Loucy (cell line): ENCODE results near the gene LGALS14.

Experiments
- H2AFZ ChIP-seq: fragments of 200-600 bp; sonication (generic); 2 replicates; pipeline ENCODE4 v1.6.0; 2016; ENCODE audit warnings: antibody characterized with exemption, mild to moderate bottlenecking, low read length, moderate library complexity
- H3F3A ChIP-seq: fragments of 200-600 bp; 2 replicates; pipeline ENCODE4 v1.6.0; 2016; ENCODE audit warnings: antibody characterized with exemption, low read depth, mild to moderate bottlenecking
- H3K27me3 ChIP-seq: fragments of 200-600 bp; sonication (generic); 2 replicates; pipeline ENCODE4 v1.6.1; 2014; ENCODE audit warnings: low read length, mild to moderate bottlenecking; ENCODE audit not compliant: insufficient read depth, poor library complexity, severe bottlenecking
- H3K36me3 ChIP-seq: fragments of 200-600 bp; sonication (generic); 2 replicates; pipeline ENCODE4 v1.6.1; 2016; ENCODE audit warnings: low read length; ENCODE audit not compliant: insufficient read depth
- H3K4me1 ChIP-seq: fragments of 200-600 bp; sonication (generic); 2 replicates; pipeline ENCODE4 v1.5.1; 2014; ENCODE audit warnings: low read length, mild to moderate bottlenecking; ENCODE audit not compliant: insufficient read depth, poor library complexity, severe bottlenecking
- H3K4me2 ChIP-seq: fragments of 200-600 bp; sonication (generic); 2 replicates; pipeline ENCODE4 v1.6.0; 2014; ENCODE audit warnings: antibody characterized with exemption, low read length, low read depth, mild to moderate bottlenecking; ENCODE audit not compliant: poor library complexity, severe bottlenecking
- H3K4me3 ChIP-seq: fragments of 200-600 bp; sonication (generic); 2 replicates; pipeline ENCODE4 v1.5.1; 2014; ENCODE audit warnings: low read length, mild to moderate bottlenecking, mixed read lengths; ENCODE audit not compliant: poor library complexity, severe bottlenecking
- H3K79me2 ChIP-seq: fragments of 200-600 bp; sonication (generic); 2 replicates; pipeline ENCODE4 v1.6.1; 2014; ENCODE audit warnings: low read length; ENCODE audit not compliant: insufficient read depth
- H3K9ac ChIP-seq: fragments of 200-600 bp; sonication (generic); 2 replicates; pipeline ENCODE4 v1.6.0; 2014; ENCODE audit warnings: mild to moderate bottlenecking, low read depth, low read length, moderate library complexity; ENCODE audit not compliant: poor library complexity, severe bottlenecking
- H3K9me2 ChIP-seq: fragments of 200-600 bp; sonication (generic); replicated peaks from 2 replicates; pipeline ENCODE4 v1.6.1; 2016; ENCODE audit warnings: low read depth, low read length, mixed read lengths
- H3K9me3 ChIP-seq: fragments of 200-600 bp; sonication (generic); 2 replicates; pipeline ENCODE4 v1.6.1; 2014; ENCODE audit warnings: mild to moderate bottlenecking, antibody characterized with exemption, low read length, low read depth; ENCODE audit not compliant: insufficient read depth
- H4K20me1 ChIP-seq: fragments of 200-600 bp; sonication (generic); 2 replicates; pipeline ENCODE4 v1.6.0; 2014; ENCODE audit warnings: antibody characterized with exemption, low read length, mild to moderate bottlenecking; ENCODE audit not compliant: insufficient read depth, poor library complexity, severe bottlenecking
- CTCF ChIP-seq: fragments of 200-600 bp; sonication (generic); conservative IDR thresholded peaks from 2 replicates; pipeline ENCODE4 v1.5.1; 2014; ENCODE audit warnings: mild to moderate bottlenecking, antibody characterized with exemption, low read length
- EZH2phosphoT487 ChIP-seq: fragments of 200-600 bp; IDR thresholded peaks from 2 replicates; pipeline ENCODE4 v1.6.1; 2018; ENCODE audit warnings: antibody characterized with exemption, mild to moderate bottlenecking, moderate library complexity, borderline replicate concordance

LGALS14 gene

GRCh38 chr19:39752390-39752789 is 48.1 kb downstream of the LGALS14 start:
- Histone ChIP-seq H3K9me3 (no peaks in the 10 kb centered on the region), H3K79me2 (no peaks in the 10 kb centered on the region), H3K9me2 (no peaks in the 10 kb centered on the region), H3K27me3 (no peaks in the 10 kb centered on the region), H3K4me1 (no peaks in the 10 kb centered on the region), H3K36me3 (no peaks in the 10 kb centered on the region), H4K20me1 (no peaks in the 10 kb centered on the region), H2AFZ (no peak overlapping the region), H3K9ac (no peak overlapping the region), H3F3A (no peaks in the 10 kb centered on the region), H3K4me2 (no peak overlapping the region), H3K4me3 (no peak overlapping the region)
- TF ChIP-seq EZH2phosphoT487 (no peak), CTCF (no peak)

- no peaks in the 10 kb centered on the region for H3K27me3 ChIP-seq
- H4K20me1 ChIP-seq, result no peaks in the 10 kb centered on the region
- H3K4me3 ChIP-seq, result no peak overlapping the region
- no peak for TF ChIP-seq CTCF
- no peak for TF ChIP-seq EZH2phosphoT487
- no peaks in the 10 kb centered on the region for H3K9me3 ChIP-seq
- H3K4me2 ChIP-seq, result no peak overlapping the region
- no peaks in the 10 kb centered on the region for H3K79me2 ChIP-seq
- H2AFZ ChIP-seq, result no peak overlapping the region
- no peaks in the 10 kb centered on the region for H3K36me3 ChIP-seq
- H3F3A ChIP-seq, result no peaks in the 10 kb centered on the region
- no peak overlapping the region for H3K9ac ChIP-seq
- H3K9me2 ChIP-seq, result no peaks in the 10 kb centered on the region
- H3K4me1 ChIP-seq, result no peaks in the 10 kb centered on the region
Observed at GRCh38 chr19:39752795-39753194, 48.5 kb downstream of the LGALS14 start.

- no peaks in the 10 kb centered on the region for H3F3A ChIP-seq
- no peaks in the 10 kb centered on the region for H3K36me3 ChIP-seq
- H3K4me2 ChIP-seq, result no peak overlapping the region
- H3K4me1 ChIP-seq, result no peaks in the 10 kb centered on the region
- no peaks in the 10 kb centered on the region for H3K9me2 ChIP-seq
- H3K79me2 ChIP-seq, result no peaks in the 10 kb centered on the region
- no peaks in the 10 kb centered on the region for H4K20me1 ChIP-seq
- TF ChIP-seq CTCF (no peak), EZH2phosphoT487 (no peak)
- no peak overlapping the region for H3K4me3 ChIP-seq
- no peaks in the 10 kb centered on the region for H3K9me3 ChIP-seq
- H3K27me3 ChIP-seq, result no peaks in the 10 kb centered on the region
- no peak overlapping the region for H3K9ac ChIP-seq
- H2AFZ ChIP-seq, result no peak overlapping the region
Observed at GRCh38 chr19:39754544-39754943, 50.3 kb downstream of the LGALS14 start.
